Endodermal cell (in vitro differentiated cells): Measurements from ENCODE around the gene ABHD17B. TPM values are rescaled to one million over a fixed set of nuclear protein-coding genes. Genes with fewer than 3 reads are reported as not detected.

Experiments used
- DNase-seq: peaks from one replicate; pipeline ENCODE4 v3.0.0-alpha.2; 2017
- H3K27ac ChIP-seq: 2 replicates; pipeline ENCODE4 v1.5.1; 2013; ENCODE audit warnings: mild to moderate bottlenecking, low read depth, low read length, moderate library complexity
- H3K27me3 ChIP-seq: 2 replicates; pipeline ENCODE4 v1.6.1; 2013; ENCODE audit warnings: mild to moderate bottlenecking, low read length, moderate library complexity; ENCODE audit not compliant: insufficient read depth, control insufficient read depth, poor library complexity, severe bottlenecking
- H3K36me3 ChIP-seq: 2 replicates; pipeline ENCODE4 v1.7.0; 2013; ENCODE audit warnings: mild to moderate bottlenecking, low read length, moderate library complexity; ENCODE audit not compliant: control insufficient read depth, insufficient read depth
- H3K4me1 ChIP-seq: one replicate; pipeline ENCODE4 v1.7.0; 2013; ENCODE audit warnings: low read length; ENCODE audit not compliant: control insufficient read depth, insufficient read depth
- H3K4me3 ChIP-seq: 2 replicates; pipeline ENCODE4 v1.5.1; 2013; ENCODE audit warnings: mild to moderate bottlenecking, low read length, moderate library complexity
- H3K9ac ChIP-seq: 2 replicates; pipeline ENCODE4 v1.6.1; 2013; ENCODE audit warnings: mild to moderate bottlenecking, low read length, moderate library complexity; ENCODE audit not compliant: poor library complexity, severe bottlenecking; ENCODE audit errors: extremely low read depth
- H3K9me3 ChIP-seq: 2 replicates; pipeline ENCODE4 v1.6.1; 2013; ENCODE audit warnings: mild to moderate bottlenecking, low read length, moderate library complexity; ENCODE audit not compliant: control insufficient read depth
- H3K27ac Mint-ChIP-seq: 2 replicates; pipeline ENCODE4 v1.8.0; 2020; ENCODE audit warnings: mixed read lengths
- H3K27me3 Mint-ChIP-seq: 2 replicates; pipeline ENCODE4 v1.8.0; 2021; ENCODE audit warnings: mild to moderate bottlenecking, mixed read lengths; ENCODE audit not compliant: insufficient read depth
- H3K36me3 Mint-ChIP-seq: 2 replicates; pipeline ENCODE4 v1.8.0; 2020; ENCODE audit warnings: low read depth, mixed read lengths
- H3K4me1 Mint-ChIP-seq: 2 replicates; pipeline ENCODE4 v1.8.0; 2020; ENCODE audit warnings: mixed read lengths
- H3K4me3 Mint-ChIP-seq: 2 replicates; pipeline ENCODE4 v1.8.0; 2020; ENCODE audit warnings: mild to moderate bottlenecking, moderate library complexity, mixed read lengths
- H3K9me3 Mint-ChIP-seq: 2 replicates; pipeline ENCODE4 v1.8.0; 2020; ENCODE audit warnings: mild to moderate bottlenecking, mixed read lengths
- CTCF ChIP-seq: fragments of 200-600 bp; sonication (generic); conservative IDR thresholded peaks from 2 replicates; pipeline ENCODE4 v1.5.0; 2021; ENCODE audit warnings: antibody characterized with exemption, mild to moderate bottlenecking
- WGBS, 2 experiments: methylation state at CpG; one replicate each; pipeline versions ENCODE4 v1.1.5 to v1.1.7; 2013; ENCODE audit warnings: missing lambda C conversion rate in 2 of 2, mixed read lengths in 1 of 2; ENCODE audit not compliant: insufficient coverage in 1 of 2, insufficient read length in 1 of 2; 5-methylcytosine and 5-hydroxymethylcytosine counted together
- total RNA-seq, 2 donors: library from RNA; stranded (reverse); fragmentation: NEBNext Ultra II Directional in 1 of 2; extraction: Animal tissue kit (Norgen Biotek cat#: 25700) in 1 of 2; gene quantifications; 2 replicates in 1 of 2; 3 replicates in 1 of 2; pipeline ENCODE4 v1.2.1, GENCODE V29; 2021

ABHD17B gene
- total RNA-seq, 2 donors from 2014 or later: 32.3 to 44.9 TPM

- Mint-ChIP-seq H3K4me3 (no peak overlapping the region), H3K27ac (no peak overlapping the region), H3K27me3 (no peaks in the 10 kb centered on the region), H3K4me1 (no peaks in the 10 kb centered on the region), H3K9me3 (peaks cover 10% of the 10 kb centered on the region), H3K36me3 (no peaks in the 10 kb centered on the region)
- Histone ChIP-seq H3K9ac (no peak overlapping the region), H3K27ac (no peak overlapping the region), H3K36me3 (no peaks in the 10 kb centered on the region), H3K9me3 (peaks cover 4% of the 10 kb centered on the region), H3K4me1 (no peaks in the 10 kb centered on the region), H3K4me3 (no peak overlapping the region), H3K27me3 (no peaks in the 10 kb centered on the region)
- DNase-seq: no peak
- no peak for TF ChIP-seq CTCF
- 94% methylated on average over 5 of the region's 5 CpGs for WGBS, 2 experiments
Measured at GRCh38 chr9:71839668-71840067, 71.3 kb downstream of the ABHD17B start.

- Mint-ChIP-seq H3K36me3 (no peaks in the 10 kb centered on the region), H3K4me3 (no peak overlapping the region), H3K4me1 (no peaks in the 10 kb centered on the region), H3K9me3 (peaks cover 13% of the 10 kb centered on the region), H3K27me3 (no peaks in the 10 kb centered on the region), H3K27ac (no peak overlapping the region)
- Histone ChIP-seq H3K9me3 (peaks cover 11% of the 10 kb centered on the region), H3K36me3 (no peaks in the 10 kb centered on the region), H3K27ac (no peak overlapping the region), H3K4me1 (no peaks in the 10 kb centered on the region), H3K27me3 (no peaks in the 10 kb centered on the region), H3K9ac (no peak overlapping the region), H3K4me3 (no peak overlapping the region)
- DNase-seq: no peak
- no peak for TF ChIP-seq CTCF
Measured at GRCh38 chr9:71835596-71835995, 75.4 kb downstream of the ABHD17B start.

GRCh38 chr9:71830929-71831328 is 80.1 kb downstream of the ABHD17B start:
- peaks cover 12% of the 10 kb centered on the region for H3K4me1 Mint-ChIP-seq
- peaks cover 11% of the 10 kb centered on the region for H3K9me3 ChIP-seq
- no peaks in the 10 kb centered on the region for H3K36me3 ChIP-seq
- no peak for TF ChIP-seq CTCF
- peaks cover 13% of the 10 kb centered on the region for H3K9me3 Mint-ChIP-seq
- no peak overlapping the region for H3K9ac ChIP-seq
- no peak overlapping the region for H3K4me3 Mint-ChIP-seq
- no peak overlapping the region for H3K4me3 ChIP-seq
- no peaks in the 10 kb centered on the region for H3K36me3 Mint-ChIP-seq
- no peak for DNase-seq
- H3K27ac Mint-ChIP-seq: no peak overlapping the region
- no peaks in the 10 kb centered on the region for H3K27me3 ChIP-seq
- H3K4me1 ChIP-seq: peaks cover 20% of the 10 kb centered on the region
- 93 to 100% methylated on average over 1 of the region's 1 CpG for WGBS, 2 experiments
- H3K27ac ChIP-seq: no peak overlapping the region
- no peaks in the 10 kb centered on the region for H3K27me3 Mint-ChIP-seq
